IPS DF 4.7 (cell line): ENCODE results near the gene PDRG1.
"Not testable (repeated sequence)": the region's sequence is repeated elsewhere in the genome, so short reads cannot be mapped to it uniquely, and the experiment has no call there.

Experiments used
- DNase-seq: peaks from one replicate; pipeline ENCODE4 v3.0.0-alpha.2; 2013; ENCODE audit warnings: low spot score; ENCODE audit errors: extremely low read depth

PDRG1 gene

GRCh38 chr20:31967830-31968249 lies 16.0 kb upstream of the PDRG1 start, which contains the start of gene XKR7:
XKR7 (plus strand) TSS chr20:31968151; CDS start chr20:31968176, 25 bp downstream.
- DNase-seq, result no peak

DNA sequence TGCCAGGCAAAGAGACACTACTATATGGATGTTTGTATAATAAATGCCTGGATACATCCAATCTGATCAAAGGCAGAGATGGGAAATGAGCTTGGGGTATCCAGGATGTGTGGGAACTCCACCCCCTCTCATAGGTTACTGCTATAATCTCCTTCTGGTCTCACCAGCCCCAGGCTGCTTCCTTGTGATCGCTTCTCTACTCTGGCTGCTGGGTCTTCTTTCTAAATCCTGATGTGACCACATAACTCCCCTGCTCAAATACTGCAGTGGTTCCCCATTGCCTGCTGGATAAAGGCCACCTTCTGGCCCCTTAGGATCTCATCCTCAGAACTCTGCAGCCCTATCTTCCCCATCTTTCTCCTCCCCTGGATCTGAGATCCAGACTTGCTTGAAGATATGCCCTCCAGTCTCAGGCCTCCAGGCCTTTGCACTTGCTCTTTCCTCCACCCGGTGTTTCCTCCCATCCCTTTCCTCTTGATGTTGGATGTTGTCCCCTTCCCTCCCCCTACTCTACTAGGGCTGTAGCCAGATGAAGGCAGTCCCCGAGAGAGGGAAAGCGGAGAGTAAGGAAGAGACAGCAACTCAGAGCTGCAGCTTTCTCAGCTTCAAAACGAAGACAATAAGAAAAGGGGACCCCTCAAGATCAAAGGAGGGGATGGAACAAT lies 15.3 kb upstream of the PDRG1 start:
- no peak for DNase-seq

DNA sequence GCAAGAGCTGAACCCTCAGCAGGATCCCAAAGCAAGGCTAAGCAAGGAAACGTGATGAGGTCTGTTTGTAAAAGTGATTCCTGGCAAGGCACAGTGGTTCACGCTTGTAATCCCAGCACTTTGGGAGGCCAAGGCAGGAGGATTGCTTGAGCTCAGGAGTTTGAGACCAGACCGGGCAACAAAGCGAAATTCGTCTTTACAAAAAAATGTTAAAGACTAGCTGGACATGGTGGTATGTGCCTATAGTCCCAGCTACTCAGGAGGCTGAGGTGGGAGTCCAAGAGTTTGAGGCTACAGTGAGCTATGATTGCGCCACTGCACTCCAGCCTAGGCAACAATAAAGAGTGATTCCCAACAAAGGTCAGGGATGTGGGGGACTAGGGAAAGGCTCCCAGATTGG lies 12.0 kb upstream of the PDRG1 start:
- no peak for DNase-seq

DNA sequence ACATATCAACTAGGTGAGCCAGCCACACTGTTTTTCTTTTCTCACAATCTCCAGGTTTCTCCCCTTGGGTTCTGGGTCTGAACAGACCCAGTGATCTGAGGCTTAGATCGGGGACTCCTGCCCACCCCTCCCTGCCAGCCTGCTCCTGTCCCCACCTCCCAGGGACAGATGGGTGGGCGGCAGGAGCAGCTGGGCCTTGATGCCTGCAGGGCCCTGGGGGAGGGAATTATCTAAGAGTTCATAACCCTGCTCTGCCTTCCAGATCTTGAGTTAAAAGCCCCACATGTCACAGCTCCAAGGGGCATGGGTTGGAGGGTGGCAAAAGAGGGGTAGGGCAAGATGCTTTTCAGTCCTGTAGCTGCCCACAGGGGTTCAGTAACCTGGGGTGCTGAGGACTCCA lies 10.9 kb upstream of the PDRG1 start:
- no peak for DNase-seq

GRCh38 chr20:31956556-31957526 lies 5.0 kb upstream of the PDRG1 start:
- DNase-seq, result no peak

- no peak for DNase-seq
Measured at GRCh38 chr20:31954500-31954899, 2.7 kb upstream of the PDRG1 start.

DNA sequence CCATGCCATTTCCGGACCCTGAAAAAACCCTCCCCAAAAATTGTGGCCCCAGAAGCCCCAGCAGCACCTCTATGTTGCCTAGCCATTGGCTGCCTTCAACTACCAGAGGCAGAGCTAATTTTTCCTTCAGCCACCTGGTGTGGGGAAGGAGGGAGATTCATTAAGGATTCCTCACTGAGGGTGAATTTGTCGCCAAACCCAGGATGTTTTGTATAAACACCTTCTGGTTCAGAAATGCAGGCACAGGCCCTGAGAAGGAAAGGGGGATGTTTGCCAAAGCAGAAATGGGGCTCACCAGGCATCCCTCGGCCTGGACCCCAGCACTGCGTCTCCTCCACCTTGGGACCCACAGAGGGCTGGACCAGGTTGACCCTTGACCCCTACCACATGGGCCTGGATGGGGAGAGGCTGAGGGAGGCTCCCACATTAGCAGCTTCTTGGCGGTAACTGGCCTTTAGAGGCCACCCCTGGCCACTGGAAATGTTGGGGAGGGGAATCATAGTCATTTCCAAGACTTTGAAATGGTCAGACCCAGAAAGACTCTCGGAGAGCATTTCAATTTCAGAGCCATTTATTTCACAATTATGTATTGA lies 1.8 kb upstream of the PDRG1 start:
- no peak for DNase-seq

DNA sequence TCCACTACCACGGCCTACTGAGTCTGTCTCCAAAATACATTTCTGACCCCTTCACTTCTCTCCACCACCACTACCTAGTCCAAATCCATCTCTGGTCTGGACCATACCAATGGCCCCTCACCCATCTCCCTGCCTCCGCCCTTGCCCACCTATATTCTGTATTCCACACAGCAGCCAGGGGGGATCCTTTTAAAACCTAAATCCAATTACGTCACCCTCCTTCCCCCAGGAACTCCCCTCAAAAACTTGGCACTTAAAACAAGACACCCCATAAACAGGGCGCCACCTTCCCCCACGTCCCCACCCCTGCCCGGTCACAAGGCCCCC lies 680 bp downstream of the PDRG1 start:
- no peak for DNase-seq

DNA sequence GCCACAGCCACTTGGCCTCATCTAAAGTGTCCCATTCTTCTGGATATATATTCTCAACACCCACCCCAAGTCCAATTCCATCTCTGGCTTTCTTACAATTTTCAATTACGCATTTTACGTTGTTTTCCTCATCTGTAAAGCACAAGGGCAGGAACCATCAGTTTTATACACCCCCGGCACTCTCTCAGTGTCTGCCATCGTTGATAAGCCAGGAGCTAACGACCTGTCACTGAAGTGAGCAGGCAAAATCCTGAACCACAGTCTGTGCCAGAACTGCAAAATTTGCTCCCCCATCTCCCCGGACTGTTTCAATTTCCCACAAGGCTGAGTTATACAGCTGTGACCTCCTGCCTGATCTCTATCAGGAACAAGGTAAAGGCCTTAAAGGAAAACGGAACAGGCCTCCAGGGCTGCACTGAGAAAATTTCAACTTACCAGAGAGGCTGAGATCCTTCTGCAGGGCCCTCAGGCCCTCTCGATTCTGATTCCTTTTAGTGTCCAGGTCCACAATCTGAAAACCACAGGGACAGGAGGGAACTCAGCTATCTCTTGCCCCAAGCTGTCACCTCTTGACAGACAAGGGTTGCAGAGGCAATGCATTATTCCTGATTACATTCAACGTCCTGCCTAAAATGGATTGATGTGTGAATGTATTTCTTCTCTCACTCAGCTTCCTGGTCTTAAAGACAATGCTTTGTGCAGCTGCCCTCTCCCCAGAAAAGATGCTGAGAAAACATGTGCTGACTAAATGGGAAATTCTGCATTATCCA lies 1.8 kb downstream of the PDRG1 start:
- no peak for DNase-seq

DNA sequence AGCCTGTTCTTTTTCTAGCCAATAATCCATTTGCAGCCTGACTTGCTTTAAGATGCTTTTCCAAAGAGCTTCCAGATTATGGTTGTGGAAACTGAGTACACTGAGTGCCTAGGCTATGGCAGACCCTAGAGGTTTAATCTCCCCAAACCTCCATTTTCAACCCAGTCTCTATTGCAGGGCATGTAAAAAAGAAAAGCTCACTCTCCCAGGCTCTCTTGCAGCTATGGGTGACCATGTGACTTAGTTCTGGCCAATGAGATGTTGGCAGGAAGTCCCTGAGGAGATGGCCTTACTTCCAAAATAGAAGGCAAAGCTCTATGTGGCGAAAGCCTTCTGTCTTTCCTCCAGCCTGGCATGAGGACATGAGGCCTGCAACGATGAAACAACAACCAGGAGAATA lies 3.8 kb downstream of the PDRG1 start:
- no peak for DNase-seq

GRCh38 chr20:31945785-31946184 lies 6.1 kb downstream of the PDRG1 start:
- DNase-seq, result no peak

- DNase-seq, result no peak
Measured at GRCh38 chr20:31945319-31945718, 6.5 kb downstream of the PDRG1 start.

GRCh38 chr20:31943052-31943471 lies 8.8 kb downstream of the PDRG1 start:
- no peak for DNase-seq

DNA sequence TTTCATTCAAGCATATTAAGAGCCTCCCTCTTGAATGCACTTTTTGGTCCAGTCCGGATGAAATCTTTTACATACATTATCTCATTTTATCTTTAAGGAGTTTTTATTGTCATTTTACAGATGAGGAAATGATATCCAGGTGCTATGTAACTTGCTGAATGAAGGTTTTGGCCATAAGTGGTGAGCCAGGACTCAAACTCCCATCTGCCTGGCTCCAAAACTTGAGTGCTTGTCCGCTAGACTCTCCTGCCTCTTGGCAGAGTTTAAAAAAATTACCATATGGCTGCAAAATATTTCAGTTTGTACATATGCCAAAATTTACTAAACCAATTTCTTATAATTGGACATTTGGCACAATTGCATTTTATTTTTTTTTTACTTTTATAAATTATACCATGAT lies 12.2 kb downstream of the PDRG1 start:
- no peak for DNase-seq

GRCh38 chr20:31937820-31938219 lies 14.0 kb downstream of the PDRG1 start:
- no peak for DNase-seq

- no peak for DNase-seq
Measured at GRCh38 chr20:31936420-31936819, 15.4 kb downstream of the PDRG1 start.

- peak; percentile 41 for DNase-seq
Measured at GRCh38 chr20:31934968-31935764, 16.7 kb downstream of the PDRG1 start.

- DNase-seq, result no peak
Measured at GRCh38 chr20:31934491-31934890, 17.4 kb downstream of the PDRG1 start.

- DNase-seq, result no peak
Measured at GRCh38 chr20:31933698-31934097, 18.1 kb downstream of the PDRG1 start.

DNA sequence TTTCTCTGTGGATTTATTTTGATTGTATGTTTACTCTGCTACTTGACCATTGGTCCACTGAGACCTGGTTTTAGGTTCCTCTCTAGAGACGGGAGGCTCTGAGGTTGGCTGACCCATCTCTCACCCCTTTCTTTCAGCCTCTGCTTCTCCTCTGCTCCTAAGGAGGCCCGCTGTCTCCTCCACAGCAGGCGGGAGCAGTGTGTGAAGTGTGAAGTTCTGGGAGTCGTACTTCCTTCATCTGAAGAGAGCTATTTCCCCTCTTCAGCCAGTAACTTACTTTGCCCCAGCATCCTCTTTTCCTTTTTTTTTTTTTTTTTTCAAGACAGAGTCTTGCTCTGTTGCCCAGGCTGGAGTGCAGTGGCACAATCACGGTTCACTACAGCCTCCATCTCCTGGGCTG lies 21.1 kb downstream of the PDRG1 start:
- no peak for DNase-seq

DNA sequence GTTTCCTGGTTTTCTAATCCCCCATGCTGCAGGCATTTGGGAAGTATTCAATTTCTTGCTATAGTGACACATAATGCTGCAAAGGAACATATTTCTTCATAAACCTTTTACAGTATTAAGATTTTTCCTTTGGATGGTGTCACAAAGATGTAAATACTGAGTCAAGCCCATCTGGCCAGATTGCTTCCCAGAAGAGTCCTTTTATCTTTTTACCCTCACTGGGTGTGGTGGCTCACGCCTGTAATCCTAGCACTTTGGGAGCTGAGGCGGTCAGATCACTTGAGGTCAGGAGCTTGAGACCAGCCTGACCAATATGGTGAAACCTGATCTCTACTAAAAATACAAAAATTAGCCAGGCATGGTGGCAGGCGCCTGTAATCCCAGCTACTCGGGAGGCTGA lies 22.2 kb downstream of the PDRG1 start:
- DNase-seq, result not testable (repeated sequence)
